H9 (cell line): ENCODE measurements around the gene ERP27. TPM values are rescaled to one million over a fixed set of nuclear protein-coding genes. Genes with fewer than 3 reads are reported as not detected.

ENCODE experiments used
- DNase-seq: peaks from one replicate; pipeline ENCODE4 v3.0.0-alpha.2; 2017
- H2AFZ ChIP-seq: one replicate; pipeline ENCODE4 v1.6.1; 2013; ENCODE audit warnings: mild to moderate bottlenecking, low read length, control low read depth, moderate library complexity
- H2AK5ac ChIP-seq: 2 replicates; pipeline ENCODE4 v1.6.1; 2013; ENCODE audit warnings: low read length, control low read depth, mixed read lengths; ENCODE audit not compliant: insufficient read length
- H2BK120ac ChIP-seq: one replicate; pipeline ENCODE4 v1.6.1; 2013; ENCODE audit warnings: low read depth, mild to moderate bottlenecking, low read length, control low read depth, inconsistent platforms; ENCODE audit not compliant: poor library complexity, severe bottlenecking
- H2BK12ac ChIP-seq: 2 replicates; pipeline ENCODE4 v1.6.1; 2013; ENCODE audit warnings: low read length, control low read depth, mixed read lengths, low read depth; ENCODE audit not compliant: insufficient read length
- H2BK15ac ChIP-seq: 2 replicates; pipeline ENCODE4 v1.6.1; 2013; ENCODE audit warnings: low read depth, low read length, control low read depth
- H2BK20ac ChIP-seq: one replicate; pipeline ENCODE4 v1.6.1; 2013; ENCODE audit warnings: low read depth, mild to moderate bottlenecking, low read length, control low read depth, inconsistent platforms; ENCODE audit not compliant: poor library complexity, severe bottlenecking
- H2BK5ac ChIP-seq: 2 replicates; pipeline ENCODE4 v1.6.1; 2013; ENCODE audit warnings: low read length, control low read depth, mixed read lengths; ENCODE audit not compliant: insufficient read length
- H3K14ac ChIP-seq: 2 replicates; pipeline ENCODE4 v1.6.1; 2013; ENCODE audit warnings: low read length, control low read depth; ENCODE audit not compliant: insufficient read depth
- H3K18ac ChIP-seq: 2 replicates; pipeline ENCODE4 v1.6.1; 2013; ENCODE audit warnings: low read depth, mild to moderate bottlenecking, mixed read lengths, low read length, control low read depth; ENCODE audit not compliant: insufficient read length
- H3K23ac ChIP-seq: 2 replicates; pipeline ENCODE4 v1.6.1; 2013; ENCODE audit warnings: low read length, control low read depth, mixed read lengths, low read depth; ENCODE audit not compliant: insufficient read length
- H3K23me2 ChIP-seq: 2 replicates; pipeline ENCODE4 v1.6.1; 2013; ENCODE audit warnings: low read depth, mild to moderate bottlenecking, mixed read lengths, low read length, control low read depth; ENCODE audit not compliant: insufficient read length, poor library complexity, severe bottlenecking
- H3K27ac ChIP-seq: 2 replicates; pipeline ENCODE4 v1.5.1; 2013; ENCODE audit warnings: low read length, control low read depth, mixed read lengths, low read depth; ENCODE audit not compliant: insufficient read length
- H3K27me3 ChIP-seq: 2 replicates; pipeline ENCODE4 v1.6.1; 2013; ENCODE audit warnings: low read length, control low read depth, inconsistent platforms; ENCODE audit not compliant: insufficient read depth
- H3K4ac ChIP-seq: 2 replicates; pipeline ENCODE4 v1.6.1; 2013; ENCODE audit warnings: low read depth, mild to moderate bottlenecking, control low read depth, inconsistent platforms, low read length, moderate library complexity
- H3K4me1 ChIP-seq: 2 replicates; pipeline ENCODE4 v1.6.1; 2013; ENCODE audit warnings: low read length, control low read depth, inconsistent platforms; ENCODE audit not compliant: insufficient read depth
- H3K4me2 ChIP-seq: 2 replicates; pipeline ENCODE4 v1.6.1; 2013; ENCODE audit warnings: low read length, control low read depth, mixed read lengths; ENCODE audit not compliant: insufficient read length, insufficient read depth
- H3K56ac ChIP-seq: 2 replicates; pipeline ENCODE4 v1.6.1; 2013; ENCODE audit warnings: low read depth, mild to moderate bottlenecking, mixed read lengths, low read length, control low read depth; ENCODE audit not compliant: insufficient read length
- H3K79me1 ChIP-seq: 2 replicates; pipeline ENCODE4 v1.6.1; 2013; ENCODE audit warnings: low read depth, mild to moderate bottlenecking, moderate library complexity, low read length, control low read depth, inconsistent platforms; ENCODE audit not compliant: insufficient read depth, poor library complexity, severe bottlenecking
- H3K79me2 ChIP-seq: 2 replicates; pipeline ENCODE4 v1.6.1; 2013; ENCODE audit warnings: low read length, control low read depth, inconsistent platforms; ENCODE audit not compliant: insufficient read depth
- H3K9ac ChIP-seq: 2 replicates; pipeline ENCODE4 v1.6.1; 2013; ENCODE audit warnings: low read length, control low read depth, mixed read lengths; ENCODE audit not compliant: insufficient read length; ENCODE audit errors: extremely low read depth
- H3K9me3 ChIP-seq: one replicate; pipeline ENCODE4 v1.6.1; 2013; ENCODE audit warnings: low read depth, low read length, inconsistent platforms; ENCODE audit not compliant: control insufficient read depth
- H3T11ph ChIP-seq: one replicate; pipeline ENCODE4 v1.6.1; 2013; ENCODE audit warnings: mild to moderate bottlenecking, low read length, control low read depth, inconsistent platforms
- H4K20me1 ChIP-seq: one replicate; pipeline ENCODE4 v1.6.1; 2013; ENCODE audit not compliant: control insufficient read depth, insufficient read length, insufficient read depth
- H4K5ac ChIP-seq: 2 replicates; pipeline ENCODE4 v1.6.1; 2013; ENCODE audit warnings: low read depth, mild to moderate bottlenecking, mixed read lengths, low read length, control low read depth; ENCODE audit not compliant: insufficient read length
- H4K8ac ChIP-seq: replicated peaks from 2 replicates; pipeline ENCODE4 v1.6.1; 2013; ENCODE audit warnings: low read length, control low read depth, mixed read lengths, low read depth; ENCODE audit not compliant: insufficient read length
- H4K91ac ChIP-seq: 2 replicates; pipeline ENCODE4 v1.6.1; 2013; ENCODE audit warnings: low read depth, mild to moderate bottlenecking, moderate library complexity, mixed read lengths, low read length, control low read depth; ENCODE audit not compliant: insufficient read length
- H3K27ac Mint-ChIP-seq, 3 experiments: 2 replicates in 2 of 3; 3 replicates in 1 of 3; pipeline ENCODE4 v1.8.0; 2020 to 2021; ENCODE audit warnings: mixed read lengths in 3 of 3, mild to moderate bottlenecking in 1 of 3, moderate library complexity in 1 of 3
- H3K27me3 Mint-ChIP-seq: 2 replicates; pipeline ENCODE4 v1.8.0; 2021; ENCODE audit warnings: low read depth, mild to moderate bottlenecking, moderate library complexity, mixed read lengths
- H3K36me3 Mint-ChIP-seq, 3 experiments: 2 replicates in 2 of 3; 3 replicates in 1 of 3; pipeline ENCODE4 v1.8.0; 2020 to 2021; ENCODE audit warnings: low read depth in 3 of 3, mixed read lengths in 3 of 3; ENCODE audit not compliant: insufficient read depth in 1 of 3
- H3K4me1 Mint-ChIP-seq, 2 experiments: 2 replicates each; pipeline ENCODE4 v1.8.0; 2020; ENCODE audit warnings: mixed read lengths in 2 of 2
- H3K4me3 Mint-ChIP-seq, 2 experiments: 2 replicates in 1 of 2; 3 replicates in 1 of 2; pipeline ENCODE4 v1.8.0; 2020 to 2021; ENCODE audit warnings: mild to moderate bottlenecking in 2 of 2, mixed read lengths in 2 of 2, moderate library complexity in 1 of 2
- H3K9me3 Mint-ChIP-seq, 2 experiments: 2 replicates in 1 of 2; 3 replicates in 1 of 2; pipeline ENCODE4 v1.8.0; 2020; ENCODE audit warnings: mild to moderate bottlenecking in 2 of 2, mixed read lengths in 2 of 2, moderate library complexity in 1 of 2
- CTCF ChIP-seq: fragments of 200-600 bp; sonication (generic); conservative IDR thresholded peaks from 3 replicates; pipeline ENCODE4 v1.8.0; 2021; ENCODE audit warnings: antibody characterized with exemption, mild to moderate bottlenecking
- WGBS: extraction: QIAGEN DNeasy Blood & Tissue Kit; methylation state at CpG from one replicate; pipeline ENCODE4 v1.1.7; 2013; ENCODE audit warnings: missing lambda C conversion rate, low lambda C conversion rate, mixed read lengths; ENCODE audit not compliant: insufficient read length; ENCODE audit errors: extremely low coverage; 5-methylcytosine and 5-hydroxymethylcytosine counted together
- total RNA-seq: library from RNA; stranded (reverse); gene quantifications from 2 replicates; pipeline ENCODE4 v1.2.1, GENCODE V29; 2021

The ERP27 gene
- total RNA-seq, 1 experiment from 2014 or later: not detected

- H2BK12ac ChIP-seq: no peak overlapping the region
- no peak overlapping the region for H3K27ac ChIP-seq
- no peaks in the 10 kb centered on the region; the same call in 1 of the 2 replicates for H3K27me3 Mint-ChIP-seq
- no peak overlapping the region; a peak in 1 of 7 replicates for H3K27ac Mint-ChIP-seq
- no peak overlapping the region for H3K4me3 Mint-ChIP-seq
- H2BK120ac ChIP-seq: no peak overlapping the region
- H3K79me2 ChIP-seq: no peaks in the 10 kb centered on the region
- no peaks in the 10 kb centered on the region for H3K79me1 ChIP-seq
- no peaks in the 10 kb centered on the region for H3K4me1 ChIP-seq
- H2BK20ac ChIP-seq: no peak overlapping the region
- H3K4ac ChIP-seq: no peak overlapping the region
- no peaks in the 10 kb centered on the region for H3K9me3 ChIP-seq
- H2BK5ac ChIP-seq: no peak overlapping the region
- no peak overlapping the region for H3K14ac ChIP-seq
- no peak overlapping the region for H4K91ac ChIP-seq
- no peak overlapping the region for H3T11ph ChIP-seq
- no peak overlapping the region for H2AK5ac ChIP-seq
- H3K56ac ChIP-seq: no peak overlapping the region
- no CpG with 5 or more reads among the region's 4 CpGs for WGBS
- H4K8ac ChIP-seq: no peak overlapping the region
- H3K36me3 Mint-ChIP-seq: no peaks in the 10 kb centered on the region
- H3K23ac ChIP-seq: no peak overlapping the region
- no peak overlapping the region for H2BK15ac ChIP-seq
- DNase-seq: no peak
- no peaks in the 10 kb centered on the region for H4K20me1 ChIP-seq
- H3K23me2 ChIP-seq: no peaks in the 10 kb centered on the region
- no peak for TF ChIP-seq CTCF
- H2AFZ ChIP-seq: no peak overlapping the region
- no peaks in the 10 kb centered on the region; a peak in 1 of 5 replicates for H3K9me3 Mint-ChIP-seq
- H3K27me3 ChIP-seq: no peaks in the 10 kb centered on the region
- H4K5ac ChIP-seq: no peak overlapping the region
- no peak overlapping the region for H3K4me2 ChIP-seq
- H3K18ac ChIP-seq: no peak overlapping the region
- H3K4me1 Mint-ChIP-seq: peaks cover 7% of the 10 kb centered on the region in 2 experiments
- H3K9ac ChIP-seq: no peak overlapping the region
Observed at GRCh38 chr12:14931359-14931758, 7.0 kb downstream of the ERP27 start.
